Stimulated activated naive B cell treated with anti-CD40 and anti-IgM and Interleukin-4, amounts not matched to agents 10 μg/mL and 1 μg/mL and 100 μg/mL, for 72 hours (primary cell): Measurements from ENCODE around the gene SNN.
A peak's percentile ranks its signal among the peaks of the same experiment; 100 is the strongest.

Source experiments
- ATAC-seq, 2 donors: fragments of 150-1000 bp; cut with Tn5 transposase; replicated peaks; 2 replicates each; pipeline ENCODE4 v1.10.0; 2021; ENCODE audit warnings: moderate library complexity in 1 of 2
- DNase-seq: peaks from one replicate; pipeline ENCODE4 v3.0.0; 2021
- H3K27ac Mint-ChIP-seq: one replicate; pipeline ENCODE4 v1.8.0; 2022; ENCODE audit warnings: mild to moderate bottlenecking, mixed read lengths
- H3K27me3 Mint-ChIP-seq, 2 donors: one replicate each; pipeline ENCODE4 v1.8.0; 2022; ENCODE audit warnings: mixed read lengths in 2 of 2
- H3K36me3 Mint-ChIP-seq, 2 donors: one replicate each; pipeline ENCODE4 v1.8.0; 2022; ENCODE audit warnings: mixed read lengths in 2 of 2, mild to moderate bottlenecking in 1 of 2
- H3K4me1 Mint-ChIP-seq, 2 donors: one replicate each; pipeline ENCODE4 v1.8.0; 2022; ENCODE audit warnings: mixed read lengths in 2 of 2, mild to moderate bottlenecking in 1 of 2
- H3K4me3 Mint-ChIP-seq, 2 donors: one replicate each; pipeline ENCODE4 v1.8.0; 2022; ENCODE audit warnings: mild to moderate bottlenecking in 2 of 2, mixed read lengths in 2 of 2, moderate library complexity in 1 of 2
- H3K9me3 Mint-ChIP-seq, 2 donors: one replicate each; pipeline ENCODE4 v1.8.0; 2022; ENCODE audit warnings: mixed read lengths in 2 of 2, mild to moderate bottlenecking in 1 of 2

The SNN gene

GRCh38 chr16:11719762-11720161 lies 51.5 kb downstream of the SNN start:
- H3K9me3 Mint-ChIP-seq = no peaks in the 10 kb centered on the region
- peak overlapping the region; percentile 70 for H3K27ac Mint-ChIP-seq
- H3K4me1 Mint-ChIP-seq = peaks cover 25 to 41% of the 10 kb centered on the region in 2 donors
- no peak overlapping the region for H3K4me3 Mint-ChIP-seq
- no peaks in the 10 kb centered on the region for H3K27me3 Mint-ChIP-seq
- ATAC-seq (no peak), DNase-seq (no peak)
- peaks cover 28 to 45% of the 10 kb centered on the region in 2 donors for H3K36me3 Mint-ChIP-seq

DNA sequence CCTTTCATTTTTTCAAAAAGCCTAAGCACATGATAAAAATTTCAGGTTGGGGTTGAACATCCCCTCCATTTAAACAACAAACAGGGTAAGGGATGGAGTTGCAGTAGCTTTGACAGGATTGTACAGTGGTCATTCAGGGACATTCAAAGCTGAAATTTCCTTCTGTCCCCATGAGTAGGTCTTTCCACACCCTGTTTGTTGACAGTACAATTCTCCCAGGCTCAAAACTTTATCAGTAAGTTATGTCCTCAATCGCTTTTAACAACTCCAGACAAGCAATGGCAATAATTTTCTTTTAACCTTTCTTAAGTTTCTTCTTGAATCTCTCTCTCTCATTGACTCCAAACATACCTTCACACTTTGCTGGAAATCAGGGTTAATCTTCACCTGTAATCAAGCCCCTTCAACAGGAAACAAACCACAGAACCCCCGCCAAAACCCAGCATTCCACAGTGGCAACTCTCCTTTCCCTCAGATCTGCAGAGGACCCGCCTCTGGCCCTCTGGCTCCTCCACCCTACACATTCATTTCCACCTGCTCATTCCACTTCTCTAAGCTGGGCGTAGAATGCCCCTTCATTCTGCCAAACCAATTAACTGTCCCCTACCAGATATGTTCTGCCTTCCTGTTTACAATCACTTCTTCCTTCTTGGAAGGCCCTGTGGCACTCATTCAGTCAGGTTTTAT lies 53.7 kb downstream of the SNN start:
- Mint-ChIP-seq H3K27ac (no peak overlapping the region), H3K36me3 (peaks cover 33 to 39% of the 10 kb centered on the region in 2 donors), H3K4me1 (peaks cover 13 to 25% of the 10 kb centered on the region in 2 donors), H3K9me3 (no peaks in the 10 kb centered on the region), H3K4me3 (no peak overlapping the region), H3K27me3 (no peaks in the 10 kb centered on the region)
- DNase-seq = no peak
- ATAC-seq = no peak

- H3K27ac Mint-ChIP-seq = no peak overlapping the region
- H3K9me3 Mint-ChIP-seq = no peaks in the 10 kb centered on the region
- H3K4me3 Mint-ChIP-seq = no peak overlapping the region
- H3K36me3 Mint-ChIP-seq = peaks cover 33 to 36% of the 10 kb centered on the region in 2 donors
- H3K4me1 Mint-ChIP-seq = peaks cover 13 to 25% of the 10 kb centered on the region in 2 donors
- DNase-seq = no peak
- no peaks in the 10 kb centered on the region for H3K27me3 Mint-ChIP-seq
- no peak for ATAC-seq
Observed at GRCh38 chr16:11722468-11722808, 54.2 kb downstream of the SNN start.

DNA sequence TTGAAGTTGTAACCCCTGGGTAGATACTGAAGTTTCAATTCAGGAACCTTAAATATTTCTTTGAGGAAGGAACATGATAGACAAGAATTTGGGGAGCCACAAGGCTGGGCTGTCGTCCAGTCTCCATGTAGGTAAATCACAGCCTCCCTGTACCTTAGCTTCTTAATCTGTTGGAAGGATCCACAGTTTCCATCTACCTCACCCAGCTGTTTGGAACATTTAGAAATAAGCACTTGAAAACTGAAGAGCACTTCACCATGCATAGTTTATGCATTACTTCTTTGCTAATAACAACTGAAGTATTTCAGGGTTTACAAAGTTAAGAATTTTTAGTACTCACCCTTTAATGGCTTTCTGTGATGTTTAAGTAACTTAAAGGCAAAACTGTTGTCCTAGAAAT lies 57.2 kb downstream of the SNN start:
- ATAC-seq = no peak
- Mint-ChIP-seq H3K36me3 (peaks cover 32 to 49% of the 10 kb centered on the region in 2 donors), H3K9me3 (no peaks in the 10 kb centered on the region), H3K27me3 (no peaks in the 10 kb centered on the region), H3K4me1 (peaks cover 6 to 21% of the 10 kb centered on the region in 2 donors), H3K27ac (no peak overlapping the region), H3K4me3 (no peak overlapping the region)
- DNase-seq = no peak

- Mint-ChIP-seq H3K36me3 (peaks cover 28 to 51% of the 10 kb centered on the region in 2 donors), H3K9me3 (no peaks in the 10 kb centered on the region), H3K27ac (no peak overlapping the region), H3K4me1 (peaks cover 6 to 21% of the 10 kb centered on the region in 2 donors), H3K27me3 (no peaks in the 10 kb centered on the region), H3K4me3 (no peak overlapping the region)
- DNase-seq (no peak), ATAC-seq (no peak)
Observed at GRCh38 chr16:11726008-11726407, 57.8 kb downstream of the SNN start.

GRCh38 chr16:11727796-11728543 lies 59.7 kb downstream of the SNN start:
- H3K4me1 Mint-ChIP-seq = peaks cover 6 to 21% of the 10 kb centered on the region in 2 donors
- no peaks in the 10 kb centered on the region for H3K9me3 Mint-ChIP-seq
- peaks cover 32 to 53% of the 10 kb centered on the region in 2 donors for H3K36me3 Mint-ChIP-seq
- DNase-seq = no peak
- no peak for ATAC-seq
- H3K27ac Mint-ChIP-seq = peak overlapping the region; percentile 14
- H3K4me3 Mint-ChIP-seq = no peak overlapping the region
- no peaks in the 10 kb centered on the region for H3K27me3 Mint-ChIP-seq
